GM23338 (cell line): ENCODE data around the gene FRS2. TPM values are rescaled to one million over a fixed set of nuclear protein-coding genes. Genes with fewer than 3 reads are reported as not detected.

ENCODE experiments used
- ATAC-seq: fragments of 200-7000 bp; cut with Tn5 transposase; 3 replicates; pipeline ENCODE4 v1.9.1; 2020
- DNase-seq: peaks from one replicate; pipeline ENCODE4 v3.0.0-alpha.2; 2015; ENCODE audit warnings: low spot score
- H2AFZ ChIP-seq: fragments of 200-600 bp; sonication (generic); 2 replicates; pipeline ENCODE4 v1.8.0; 2016; ENCODE audit warnings: antibody characterized with exemption, mild to moderate bottlenecking, moderate library complexity
- H3F3A ChIP-seq: fragments of 200-600 bp; sonication (generic); replicated peaks from 2 replicates; pipeline ENCODE4 v1.8.0; 2017; ENCODE audit warnings: antibody characterized with exemption, mixed run types, low read depth
- H3K27ac ChIP-seq: fragments of 200-600 bp; sonication (generic); 2 replicates; pipeline ENCODE4 v1.6.1; 2016; ENCODE audit warnings: low read depth
- H3K27me3 ChIP-seq: fragments of 200-600 bp; sonication (generic); 2 replicates; pipeline ENCODE4 v1.8.0; 2016; ENCODE audit warnings: mild to moderate bottlenecking, mixed run types, moderate library complexity; ENCODE audit not compliant: insufficient read depth
- H3K36me3 ChIP-seq: fragments of 200-600 bp; sonication (generic); 2 replicates; pipeline ENCODE4 v1.8.0; 2016; ENCODE audit warnings: mild to moderate bottlenecking; ENCODE audit not compliant: insufficient read depth
- H3K4me1 ChIP-seq: fragments of 200-600 bp; sonication (generic); 2 replicates; pipeline ENCODE4 v1.8.0; 2016; ENCODE audit warnings: mild to moderate bottlenecking, moderate library complexity; ENCODE audit not compliant: insufficient read depth
- H3K4me2 ChIP-seq: fragments of 200-600 bp; sonication (generic); 2 replicates; pipeline ENCODE4 v1.7.1; 2017; ENCODE audit warnings: mixed run types
- H3K4me3 ChIP-seq: fragments of 200-600 bp; sonication (generic); 2 replicates; pipeline ENCODE4 v1.6.1; 2016; ENCODE audit warnings: mixed run types
- H3K79me2 ChIP-seq: fragments of 200-600 bp; sonication (generic); replicated peaks from 2 replicates; pipeline ENCODE4 v1.8.0; 2017; ENCODE audit warnings: mild to moderate bottlenecking; ENCODE audit not compliant: insufficient read depth
- H3K9me2 ChIP-seq: fragments of 200-600 bp; sonication (generic); 2 replicates; pipeline ENCODE4 v1.8.0; 2017; ENCODE audit not compliant: insufficient read depth
- H4K20me1 ChIP-seq: fragments of 200-600 bp; sonication (generic); replicated peaks from 2 replicates; pipeline ENCODE4 v1.8.0; 2017; ENCODE audit warnings: mild to moderate bottlenecking; ENCODE audit not compliant: insufficient read depth
- H3K27ac Mint-ChIP-seq: 2 replicates; pipeline ENCODE4 v1.8.0; 2020; ENCODE audit warnings: inconsistent platforms, mild to moderate bottlenecking, moderate library complexity, mixed read lengths
- H3K27me3 Mint-ChIP-seq: 3 replicates; pipeline ENCODE4 v1.8.0; 2022; ENCODE audit warnings: low read depth, mild to moderate bottlenecking, moderate library complexity, mixed read lengths, inconsistent platforms; ENCODE audit not compliant: insufficient read depth, poor library complexity
- H3K36me3 Mint-ChIP-seq: 3 replicates; pipeline ENCODE4 v1.8.0; 2021; ENCODE audit warnings: low read depth, mild to moderate bottlenecking, inconsistent platforms, moderate library complexity, mixed read lengths
- H3K4me1 Mint-ChIP-seq: 3 replicates; pipeline ENCODE4 v1.8.0; 2020; ENCODE audit warnings: mild to moderate bottlenecking, inconsistent platforms, mixed read lengths
- H3K4me3 Mint-ChIP-seq: 3 replicates; pipeline ENCODE4 v1.8.0; 2021; ENCODE audit warnings: moderate library complexity, mild to moderate bottlenecking, inconsistent platforms, mixed read lengths
- H3K9me3 Mint-ChIP-seq: 3 replicates; pipeline ENCODE4 v1.8.0; 2020; ENCODE audit warnings: moderate library complexity, mild to moderate bottlenecking, inconsistent platforms, mixed read lengths
- CREB1 ChIP-seq: fragments of 250-450 bp; sonication (Bioruptor Pico); IDR thresholded peaks from 2 replicates; pipeline ENCODE4 v1.5.0; 2020; ENCODE audit warnings: low read depth, mild to moderate bottlenecking, moderate library complexity
- CTCF ChIP-seq, 2 experiments: fragments of 200-600 bp in 1 of 2; sonication (generic) in 1 of 2; conservative IDR thresholded peaks; 2 replicates each; pipeline versions ENCODE4 v1.5.1 to v1.6.1; 2016 to 2017; ENCODE audit warnings: antibody characterized with exemption in 2 of 2, low read depth in 2 of 2, mild to moderate bottlenecking in 2 of 2, moderate library complexity in 1 of 2
- ETS1 ChIP-seq: IDR thresholded peaks from 2 replicates; pipeline ENCODE4 v1.6.1; 2016; ENCODE audit warnings: antibody characterized with exemption
- EZH2 ChIP-seq: fragments of 200-600 bp; sonication (generic); IDR thresholded peaks from one replicate; pipeline ENCODE4 v1.8.0; 2017; ENCODE audit warnings: antibody characterized with exemption, mild to moderate bottlenecking, low read depth; ENCODE audit not compliant: unreplicated experiment
- EZH2phosphoT487 ChIP-seq: fragments of 200-600 bp; sonication (generic); IDR thresholded peaks from one replicate; pipeline ENCODE4 v1.8.1; 2018; ENCODE audit warnings: antibody characterized with exemption; ENCODE audit not compliant: unreplicated experiment
- JUNB ChIP-seq: IDR thresholded peaks from one replicate; pipeline ENCODE4 v1.6.1; 2016; ENCODE audit warnings: antibody characterized with exemption; ENCODE audit not compliant: unreplicated experiment
- NANOG ChIP-seq: IDR thresholded peaks from 2 replicates; pipeline ENCODE4 v1.6.1; 2016; ENCODE audit warnings: antibody characterized with exemption, borderline replicate concordance
- POLR2AphosphoS5 ChIP-seq: IDR thresholded peaks from 2 replicates; pipeline ENCODE4 v1.6.1; 2016; ENCODE audit warnings: antibody characterized with exemption, low read depth
- REST ChIP-seq: IDR thresholded peaks from one replicate; pipeline ENCODE4 v1.6.1; 2018; ENCODE audit warnings: antibody characterized with exemption; ENCODE audit not compliant: unreplicated experiment
- STAT1 ChIP-seq: IDR thresholded peaks from one replicate; pipeline ENCODE4 v1.6.1; 2016; ENCODE audit warnings: antibody characterized with exemption; ENCODE audit not compliant: unreplicated experiment
- ZNF114 ChIP-seq: fragments of 250-450 bp; sonication (Bioruptor Pico); IDR thresholded peaks from 2 replicates; pipeline ENCODE4 v1.5.0; 2020; ENCODE audit warnings: mild to moderate bottlenecking, moderate library complexity
- ZNF331 ChIP-seq: fragments of 250-450 bp; sonication (Bioruptor Pico); IDR thresholded peaks from 2 replicates; pipeline ENCODE4 v1.5.0; 2020; ENCODE audit warnings: low read depth, mild to moderate bottlenecking, moderate library complexity
- ZNF462 ChIP-seq: fragments of 250-450 bp; sonication (Bioruptor Pico); IDR thresholded peaks from 2 replicates; pipeline ENCODE4 v1.5.0; 2020; ENCODE audit warnings: mild to moderate bottlenecking, moderate library complexity
- polyA plus RNA-seq: library from polyadenylated mRNA; unstranded; fragments of >200 nt; fragmentation: Nextera tagmentation; extraction: Ambion mirVana; gene quantifications from 2 replicates; pipeline ENCODE4 v1.2.1, GENCODE V29; 2016
- total RNA-seq: library from RNA; depleted of rRNA; stranded (reverse); fragments of >200 nt; shearing (Covaris generic); gene quantifications from 2 replicates; pipeline ENCODE4 v1.2.3, GENCODE V29; 2014

Gene FRS2
- total and polyA plus RNA-seq, 2 experiments from 2014 or later: 34.3 to 45.0 TPM

GRCh38 chr12:69544087-69544486 is 73.9 kb downstream of the FRS2 start:
- Histone ChIP-seq H3K27me3 (no peaks in the 10 kb centered on the region), H3F3A (no peaks in the 10 kb centered on the region), H3K4me1 (no peaks in the 10 kb centered on the region), H3K27ac (no peak overlapping the region), H2AFZ (no peak overlapping the region), H4K20me1 (no peaks in the 10 kb centered on the region), H3K4me3 (no peak overlapping the region), H3K36me3 (no peaks in the 10 kb centered on the region), H3K9me2 (no peaks in the 10 kb centered on the region), H3K4me2 (no peak overlapping the region), H3K79me2 (no peaks in the 10 kb centered on the region; the same call in 1 of the 2 replicates)
- DNase-seq (no peak), ATAC-seq (no peak)
- peaks cover 20% of the 10 kb centered on the region for H3K36me3 Mint-ChIP-seq
- no peaks in the 10 kb centered on the region for H3K27me3 Mint-ChIP-seq
- no peak for TF ChIP-seq POLR2AphosphoS5
- no peak for TF ChIP-seq ZNF331 (CRISPR knock-in tag)
- no peak for TF ChIP-seq REST
- no peak for TF ChIP-seq JUNB
- no peak for TF ChIP-seq EZH2
- no peak for TF ChIP-seq STAT1
- no peak for TF ChIP-seq EZH2phosphoT487
- TF ChIP-seq ZNF114: no peak
- TF ChIP-seq CTCF (conservative IDR thresholded peaks at IDR 0.05; ENCODE audit: low read depth in 2 of 2): no peak
- no peak for TF ChIP-seq NANOG
- TF ChIP-seq CREB1 (CRISPR knock-in tag): no peak
- no peak for TF ChIP-seq ETS1
- no peak for TF ChIP-seq ZNF462 (CRISPR knock-in tag)
- H3K9me3 Mint-ChIP-seq: no peaks in the 10 kb centered on the region; the same call in 2 of the 3 replicates
- no peak overlapping the region for H3K4me3 Mint-ChIP-seq
- H3K4me1 Mint-ChIP-seq: peaks cover 4% of the 10 kb centered on the region
- H3K27ac Mint-ChIP-seq: no peak overlapping the region
